ENCODE data around the gene SYT15.
"Not testable (repeated sequence)": the region's sequence is repeated elsewhere in the genome, so short reads cannot be mapped to it uniquely, and the experiment has no call there.

DNA sequence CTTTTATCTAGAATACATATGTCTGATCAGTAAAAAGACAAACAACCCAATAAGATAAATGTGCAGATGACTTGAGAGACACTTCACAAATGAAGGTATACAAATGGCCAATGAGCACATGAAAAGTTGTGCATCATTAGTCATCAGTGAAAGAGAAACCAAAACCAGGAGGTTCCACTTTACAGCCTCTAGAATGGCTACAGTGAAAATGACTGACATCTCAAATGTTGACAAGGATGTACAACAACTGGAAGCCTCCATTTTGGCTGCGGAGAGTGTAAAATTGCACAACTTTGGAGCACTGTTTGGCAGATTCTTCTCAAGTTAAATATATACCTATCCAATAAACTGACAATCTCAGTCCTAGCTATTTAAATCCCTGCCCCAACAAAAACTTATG is 21.6 kb downstream of the SYT15 start:
- not testable (repeated sequence) for TF ChIP-seq CTCF (IDR thresholded peaks at IDR 0.05); EZH2 (IDR thresholded peaks at IDR 0.05; ENCODE audit: borderline replicate concordance, insufficient read depth, low read depth, low read length, poor library complexity, severe bottlenecking)
